Cardiac atrium fibroblast (primary cell): Measurements from ENCODE around the gene CD300LF. TPM values are rescaled to one million over a fixed set of nuclear protein-coding genes. Genes with fewer than 3 reads are reported as not detected.

ENCODE experiments used
- total RNA-seq: library from RNA; depleted of rRNA; stranded (reverse); fragments of >200 nt; gene quantifications from 2 replicates; pipeline ENCODE4 v1.2.3, GENCODE V29; 2015

CD300LF gene
- total RNA-seq = not detected in 2 replicates

DNA sequence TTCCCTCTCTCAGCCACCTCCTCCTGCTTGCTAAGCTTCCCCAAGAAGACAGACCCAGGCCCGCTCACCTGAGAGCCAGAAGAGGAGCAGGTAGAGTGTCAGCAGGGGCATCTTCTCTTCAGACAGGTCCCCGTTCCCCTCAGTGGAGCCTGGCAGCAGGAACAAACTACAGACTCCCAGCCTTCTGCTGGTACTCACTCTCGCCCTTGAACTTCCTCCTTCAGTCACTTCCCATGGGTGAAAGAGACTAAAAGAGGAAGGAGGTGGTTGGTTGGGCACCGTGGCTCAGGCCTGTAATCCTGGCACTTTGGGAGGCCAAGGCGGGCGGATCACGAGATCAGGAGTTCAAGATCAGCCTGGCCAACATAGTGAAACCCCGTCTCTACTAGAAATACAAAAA lies at the start of gene CD300LF:
Gene CD300LF, minus strand, starts transcription at position 168 of the 400 bp plus-strand sequence. Its CDS starts 57 bp downstream, at position 111.

DNA sequence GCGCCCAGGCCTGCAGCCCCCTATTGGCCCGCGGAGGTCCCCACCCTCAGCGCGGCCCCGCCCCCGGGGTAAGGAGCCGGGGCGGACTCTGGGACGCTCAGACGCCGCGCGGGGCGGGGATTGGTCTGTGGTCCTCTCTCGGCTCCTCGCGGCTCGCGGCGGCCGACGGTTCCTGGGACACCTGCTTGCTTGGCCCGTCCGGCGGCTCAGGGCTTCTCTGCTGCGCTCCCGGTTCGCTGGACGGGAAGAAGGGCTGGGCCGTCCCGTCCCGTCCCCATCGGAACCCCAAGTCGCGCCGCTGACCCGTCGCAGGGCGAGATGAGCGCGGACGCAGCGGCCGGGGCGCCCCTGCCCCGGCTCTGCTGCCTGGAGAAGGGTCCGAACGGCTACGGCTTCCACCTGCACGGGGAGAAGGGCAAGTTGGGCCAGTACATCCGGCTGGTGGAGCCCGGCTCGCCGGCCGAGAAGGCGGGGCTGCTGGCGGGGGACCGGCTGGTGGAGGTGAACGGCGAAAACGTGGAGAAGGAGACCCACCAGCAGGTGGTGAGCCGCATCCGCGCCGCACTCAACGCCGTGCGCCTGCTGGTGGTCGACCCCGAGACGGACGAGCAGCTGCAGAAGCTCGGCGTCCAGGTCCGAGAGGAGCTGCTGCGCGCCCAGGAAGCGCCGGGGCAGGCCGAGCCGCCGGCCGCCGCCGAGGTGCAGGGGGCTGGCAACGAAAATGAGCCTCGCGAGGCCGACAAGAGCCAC lies 36.0 kb upstream of the CD300LF start, which contains the start of gene NHERF1:
Gene NHERF1, plus strand, starts transcription at position 100 of the 750 bp plus-strand sequence. Its CDS starts 219 bp downstream, at position 319.

DNA sequence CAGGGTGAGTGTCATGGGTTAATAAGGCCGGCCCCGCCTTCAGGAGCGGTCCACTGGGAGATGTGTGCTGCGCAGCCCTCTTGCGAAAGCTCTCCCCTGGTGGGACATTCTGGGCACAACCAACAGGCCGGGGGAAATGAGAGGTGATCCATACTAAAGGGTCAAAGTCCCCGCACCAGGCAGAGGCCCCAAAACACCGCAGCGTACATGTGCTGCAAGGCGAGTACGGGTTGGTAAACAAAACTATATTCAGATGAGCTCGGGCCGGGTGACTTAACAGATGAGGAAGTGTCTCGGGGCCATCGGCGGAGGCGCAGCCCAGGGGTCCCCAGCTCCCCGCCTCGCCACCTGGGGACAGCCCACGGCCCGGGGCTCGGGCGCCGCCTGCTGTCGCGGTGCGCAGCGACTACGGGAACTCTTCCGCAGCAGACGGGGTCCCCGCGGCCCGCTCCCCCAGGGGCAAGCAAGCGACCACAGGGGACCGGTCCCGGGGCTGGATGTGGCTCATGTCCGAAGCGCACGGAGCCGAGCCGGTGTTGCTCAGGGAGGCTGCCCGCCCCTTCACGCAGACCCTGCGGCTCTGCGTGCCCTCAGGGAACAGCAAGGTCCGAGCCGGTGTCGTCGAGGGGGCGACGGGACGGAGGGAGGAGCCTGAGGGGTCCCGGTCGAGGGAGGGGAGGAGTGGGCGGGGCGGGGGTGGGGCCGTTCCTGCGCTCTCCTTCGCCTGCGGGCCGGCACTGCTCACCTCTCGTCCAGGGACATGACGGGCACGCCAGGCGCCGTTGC lies 24.0 kb upstream of the CD300LF start, which contains the start of gene RAB37:
Gene RAB37, plus strand, starts transcription at position 744 of the 786 bp plus-strand sequence. Its CDS starts 17 bp downstream, at position 761.

Other genes with a start within 250 kb of the CD300LF start
- not detected in 2 replicates for gene CD300A, start 246.3 kb downstream of the CD300LF start, total RNA-seq
- not detected in 2 replicates for gene CD300LB, start 181.4 kb downstream of the CD300LF start, total RNA-seq
- 0.18 TPM in 1 of 2 replicates, not detected in the other for gene CD300C, start 166.8 kb downstream of the CD300LF start, total RNA-seq
- not detected in 2 replicates for gene CD300H, start 145.4 kb downstream of the CD300LF start, total RNA-seq
- not detected in 2 replicates for gene CD300LD, start 120.6 kb downstream of the CD300LF start, total RNA-seq
- gene CD300E, start 89.2 kb downstream of the CD300LF start, total RNA-seq = not detected in 2 replicates
- gene RAB37, start 24.3 kb upstream of the CD300LF start, total RNA-seq = 1.1 and 5.8 TPM in 2 replicates
- gene NHERF1, start 35.7 kb upstream of the CD300LF start, total RNA-seq = 16.2 and 18.1 TPM in 2 replicates
- gene NAT9, start 63.4 kb upstream of the CD300LF start, total RNA-seq = 28.0 and 54.7 TPM in 2 replicates
- gene GRIN2C, start 147.0 kb upstream of the CD300LF start, total RNA-seq = not detected in 2 replicates
- 7.4 and 25.8 TPM in 2 replicates for gene FDXR, start 160.1 kb upstream of the CD300LF start, total RNA-seq
- not detected in 2 replicates for gene FADS6, start 180.7 kb upstream of the CD300LF start, total RNA-seq
- not detected in 2 replicates for gene USH1G, start 210.3 kb upstream of the CD300LF start, total RNA-seq
- not detected in 2 replicates for gene OTOP2, start 211.3 kb upstream of the CD300LF start, total RNA-seq
- not detected in 2 replicates for gene OTOP3, start 223.0 kb upstream of the CD300LF start, total RNA-seq